Prostate gland (tissue), 2 donors: ENCODE measurements around the gene PLCB3.

Experiments
- POLR2AphosphoS5 ChIP-seq: sonication (generic); formaldehyde crosslinking; IDR thresholded peaks from one replicate; pipeline ENCODE4 v1.6.1; 2017; ENCODE audit warnings: antibody characterized with exemption
- TF ChIP-seq, protein P1 (sequence below), 4 experiments: fragments of 200-600 bp in 2 of 4; fragments of 450-650 bp in 2 of 4; sonication (generic) in 2 of 4; IDR thresholded peaks; 1 replicate in 3 of 4; 2 replicates in 1 of 4; pipeline ENCODE4 v1.5.1; 2016 to 2019; ENCODE audit warnings: antibody characterized with exemption in 4 of 4, mild to moderate bottlenecking in 2 of 4, moderate library complexity in 2 of 4

DNA sequence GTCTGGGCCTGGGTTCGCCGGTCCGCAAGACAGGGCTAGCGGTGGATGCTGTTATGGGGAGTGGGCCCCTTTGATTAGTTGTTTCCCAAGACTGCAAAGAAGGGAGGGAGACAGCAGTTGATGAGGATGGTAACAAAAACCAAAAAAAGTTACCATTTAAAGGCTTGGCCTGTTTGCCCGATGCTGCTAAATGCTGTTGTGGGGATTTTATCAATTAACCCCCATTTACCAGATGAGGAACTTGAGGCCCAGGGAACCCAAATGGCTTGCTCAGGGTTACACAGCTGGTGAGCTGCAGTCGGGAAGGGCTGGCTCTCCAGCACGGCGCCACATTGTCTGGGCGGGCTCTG is 28.7 kb upstream of the PLCB3 start:
- TF ChIP-seq, protein P1, sequence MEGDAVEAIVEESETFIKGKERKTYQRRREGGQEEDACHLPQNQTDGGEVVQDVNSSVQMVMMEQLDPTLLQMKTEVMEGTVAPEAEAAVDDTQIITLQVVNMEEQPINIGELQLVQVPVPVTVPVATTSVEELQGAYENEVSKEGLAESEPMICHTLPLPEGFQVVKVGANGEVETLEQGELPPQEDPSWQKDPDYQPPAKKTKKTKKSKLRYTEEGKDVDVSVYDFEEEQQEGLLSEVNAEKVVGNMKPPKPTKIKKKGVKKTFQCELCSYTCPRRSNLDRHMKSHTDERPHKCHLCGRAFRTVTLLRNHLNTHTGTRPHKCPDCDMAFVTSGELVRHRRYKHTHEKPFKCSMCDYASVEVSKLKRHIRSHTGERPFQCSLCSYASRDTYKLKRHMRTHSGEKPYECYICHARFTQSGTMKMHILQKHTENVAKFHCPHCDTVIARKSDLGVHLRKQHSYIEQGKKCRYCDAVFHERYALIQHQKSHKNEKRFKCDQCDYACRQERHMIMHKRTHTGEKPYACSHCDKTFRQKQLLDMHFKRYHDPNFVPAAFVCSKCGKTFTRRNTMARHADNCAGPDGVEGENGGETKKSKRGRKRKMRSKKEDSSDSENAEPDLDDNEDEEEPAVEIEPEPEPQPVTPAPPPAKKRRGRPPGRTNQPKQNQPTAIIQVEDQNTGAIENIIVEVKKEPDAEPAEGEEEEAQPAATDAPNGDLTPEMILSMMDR (IDR thresholded peaks at IDR 0.05), result no peak
- TF ChIP-seq POLR2AphosphoS5, result no peak
